HepG2 (cell line): ENCODE results near the gene TTYH1. TPM values are rescaled to one million over a fixed set of nuclear protein-coding genes. Genes with fewer than 3 reads are reported as not detected.

ENCODE experiments used
- HOXA3 ChIP-seq: sonication (generic); formaldehyde crosslinking; IDR thresholded peaks from 2 replicates; pipeline ENCODE4 v1.5.0; 2020; ENCODE audit warnings: missing genetic modification reagents
- KAT8 ChIP-seq: IDR thresholded peaks from 2 replicates; pipeline ENCODE4 v1.6.1; 2016; ENCODE audit warnings: missing genetic modification reagents, missing compliant biosample characterization
- KLF11 ChIP-seq: IDR thresholded peaks from 2 replicates; pipeline ENCODE4 v1.6.1; 2016; ENCODE audit warnings: missing compliant biosample characterization
- NFIC ChIP-seq: IDR thresholded peaks from 2 replicates; pipeline ENCODE4 v1.6.1; 2012; ENCODE audit warnings: mild to moderate bottlenecking, low read length, inconsistent platforms
- SAP130 ChIP-seq: IDR thresholded peaks from 2 replicates; pipeline ENCODE4 v1.6.1; 2016; ENCODE audit warnings: low read depth
- SOX6 ChIP-seq, 2 experiments: fragments of 450-650 bp in 1 of 2; sonication (generic) in 1 of 2; formaldehyde crosslinking in 1 of 2; IDR thresholded peaks; 2 replicates each; pipeline versions ENCODE4 v1.4.0 to v1.6.1; 2017 to 2020; ENCODE audit warnings: antibody characterized with exemption in 1 of 2, mild to moderate bottlenecking in 1 of 2, missing genetic modification reagents in 1 of 2
- ZFY ChIP-seq: sonication (generic); formaldehyde crosslinking; IDR thresholded peaks from 2 replicates; pipeline ENCODE4 v1.4.0; 2020; ENCODE audit warnings: missing genetic modification reagents
- ZNF17 ChIP-seq: sonication (generic); formaldehyde crosslinking; IDR thresholded peaks from 2 replicates; pipeline ENCODE4 v1.5.0; 2020; ENCODE audit warnings: mild to moderate bottlenecking, missing genetic modification reagents
- polyA plus RNA-seq, 8 experiments: library from polyadenylated mRNA; depleted of rRNA in 3 of 8; stranded (reverse) in 7 of 8; unstranded in 1 of 8; fragments of >200 nt; fragmentation: Illumina TruSeq in 4 of 8; extraction: Trizol in 4 of 8; gene quantifications; 2 replicates each; pipeline versions ENCODE4 v1.2.1 to v1.2.3, GENCODE V29; 2011 to 2016; ENCODE audit warnings: low read depth in 4 of 8, missing spikeins in 1 of 8, mixed read lengths in 1 of 8; ENCODE audit not compliant: insufficient read depth in 1 of 8
- total RNA-seq, 5 experiments: library from RNA; depleted of rRNA; stranded (reverse); fragments of >200 nt; fragmentation: Illumina TruSeq; extraction: Trizol; gene quantifications; 2 replicates each; pipeline ENCODE4 v1.2.3, GENCODE V29; 2016; ENCODE audit warnings: low read depth in 1 of 5
- TF ChIP-seq, protein P1 (sequence below): sonication (generic); formaldehyde crosslinking; IDR thresholded peaks from 2 replicates; pipeline ENCODE4 v1.5.1; 2020; ENCODE audit warnings: missing genetic modification reagents, mild to moderate bottlenecking, borderline replicate concordance
- TF ChIP-seq, protein P2 (sequence below): sonication (generic); formaldehyde crosslinking; IDR thresholded peaks from 2 replicates; pipeline ENCODE4 v1.4.0; 2020; ENCODE audit warnings: mild to moderate bottlenecking, missing genetic modification reagents
- TF ChIP-seq, protein P3 (sequence below): sonication (generic); formaldehyde crosslinking; IDR thresholded peaks from 2 replicates; pipeline ENCODE4 v1.4.0; 2020; ENCODE audit warnings: mild to moderate bottlenecking, missing genetic modification reagents
- TF ChIP-seq, protein P4 (sequence below): sonication (generic); formaldehyde crosslinking; IDR thresholded peaks from 2 replicates; pipeline ENCODE4 v1.4.0; 2020; ENCODE audit warnings: missing genetic modification reagents
- TF ChIP-seq, protein P5 (sequence below): sonication (generic); formaldehyde crosslinking; IDR thresholded peaks from 2 replicates; pipeline ENCODE4 v1.4.0; 2020; ENCODE audit warnings: missing genetic modification reagents, mild to moderate bottlenecking, borderline replicate concordance
- TF ChIP-seq, protein P6 (sequence below): sonication (generic); formaldehyde crosslinking; IDR thresholded peaks from 2 replicates; pipeline ENCODE4 v1.5.0; 2020; ENCODE audit warnings: mild to moderate bottlenecking, missing genetic modification reagents

The TTYH1 gene
- total and polyA plus RNA-seq, 2 of the 13 experiments (the other 11 are each of a cell fraction or from before 2014, with no cell fraction given), result 6.9 to 19.9 TPM

DNA sequence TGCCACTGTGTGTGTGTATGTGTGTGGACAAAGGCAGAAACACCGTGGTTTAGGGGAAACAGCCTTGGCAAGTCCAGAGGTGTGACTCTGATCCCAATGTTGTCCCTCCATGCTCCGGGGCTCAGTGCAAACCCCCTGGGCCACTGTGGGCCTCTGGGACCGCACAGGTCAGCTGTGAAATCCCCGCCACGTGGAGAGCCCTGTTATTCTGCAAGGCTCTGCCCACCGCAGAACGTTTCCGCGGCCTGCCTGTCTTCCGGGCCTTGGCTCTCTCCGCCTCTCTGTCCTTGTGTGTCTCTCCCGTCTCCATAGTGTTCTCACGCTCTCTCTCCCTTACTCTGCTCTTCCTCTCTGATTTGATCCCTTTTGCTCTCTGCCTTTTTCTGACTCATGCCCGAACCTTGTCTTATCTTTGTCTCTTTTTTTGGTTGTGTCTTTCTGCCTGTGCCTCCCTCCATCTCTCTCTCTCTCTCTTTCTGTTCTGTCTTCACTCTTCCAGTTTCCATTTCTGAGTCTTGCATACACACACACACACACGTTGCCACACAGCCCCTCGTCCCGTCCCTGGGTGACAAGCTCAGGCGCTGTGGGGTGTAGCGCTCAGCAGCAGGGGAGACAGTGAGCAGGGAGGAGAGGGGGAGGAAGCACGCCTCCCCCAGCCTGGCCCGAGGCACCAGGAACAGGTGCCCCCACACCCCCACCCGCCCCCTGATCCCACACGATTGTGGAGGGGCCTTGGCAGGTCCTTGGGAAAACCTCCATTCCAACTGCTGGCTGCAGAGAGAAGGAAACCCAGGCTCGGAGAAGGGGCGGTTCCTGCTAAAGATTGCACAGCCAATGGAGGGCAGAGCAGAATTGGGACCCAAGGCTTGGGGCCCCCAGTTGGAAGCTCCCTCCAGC is 3.0 kb downstream of the TTYH1 start (continued):
- TF ChIP-seq, protein P1, sequence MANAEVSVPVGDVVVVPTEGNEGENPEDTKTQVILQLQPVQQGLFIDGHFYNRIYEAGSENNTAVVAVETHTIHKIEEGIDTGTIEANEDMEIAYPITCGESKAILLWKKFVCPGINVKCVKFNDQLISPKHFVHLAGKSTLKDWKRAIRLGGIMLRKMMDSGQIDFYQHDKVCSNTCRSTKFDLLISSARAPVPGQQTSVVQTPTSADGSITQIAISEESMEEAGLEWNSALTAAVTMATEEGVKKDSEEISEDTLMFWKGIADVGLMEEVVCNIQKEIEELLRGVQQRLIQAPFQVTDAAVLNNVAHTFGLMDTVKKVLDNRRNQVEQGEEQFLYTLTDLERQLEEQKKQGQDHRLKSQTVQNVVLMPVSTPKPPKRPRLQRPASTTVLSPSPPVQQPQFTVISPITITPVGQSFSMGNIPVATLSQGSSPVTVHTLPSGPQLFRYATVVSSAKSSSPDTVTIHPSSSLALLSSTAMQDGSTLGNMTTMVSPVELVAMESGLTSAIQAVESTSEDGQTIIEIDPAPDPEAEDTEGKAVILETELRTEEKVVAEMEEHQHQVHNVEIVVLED (CRISPR knock-in tag), result no peak
- TF ChIP-seq, protein P2, sequence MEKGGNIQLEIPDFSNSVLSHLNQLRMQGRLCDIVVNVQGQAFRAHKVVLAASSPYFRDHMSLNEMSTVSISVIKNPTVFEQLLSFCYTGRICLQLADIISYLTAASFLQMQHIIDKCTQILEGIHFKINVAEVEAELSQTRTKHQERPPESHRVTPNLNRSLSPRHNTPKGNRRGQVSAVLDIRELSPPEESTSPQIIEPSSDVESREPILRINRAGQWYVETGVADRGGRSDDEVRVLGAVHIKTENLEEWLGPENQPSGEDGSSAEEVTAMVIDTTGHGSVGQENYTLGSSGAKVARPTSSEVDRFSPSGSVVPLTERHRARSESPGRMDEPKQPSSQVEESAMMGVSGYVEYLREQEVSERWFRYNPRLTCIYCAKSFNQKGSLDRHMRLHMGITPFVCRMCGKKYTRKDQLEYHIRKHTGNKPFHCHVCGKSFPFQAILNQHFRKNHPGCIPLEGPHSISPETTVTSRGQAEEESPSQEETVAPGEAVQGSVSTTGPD (CRISPR knock-in tag), result no peak
- TF ChIP-seq KAT8 (CRISPR knock-in tag), result 0 out of 2 replicates have a peak, but pooled peaks have one; percentile 15
- TF ChIP-seq, protein P3, sequence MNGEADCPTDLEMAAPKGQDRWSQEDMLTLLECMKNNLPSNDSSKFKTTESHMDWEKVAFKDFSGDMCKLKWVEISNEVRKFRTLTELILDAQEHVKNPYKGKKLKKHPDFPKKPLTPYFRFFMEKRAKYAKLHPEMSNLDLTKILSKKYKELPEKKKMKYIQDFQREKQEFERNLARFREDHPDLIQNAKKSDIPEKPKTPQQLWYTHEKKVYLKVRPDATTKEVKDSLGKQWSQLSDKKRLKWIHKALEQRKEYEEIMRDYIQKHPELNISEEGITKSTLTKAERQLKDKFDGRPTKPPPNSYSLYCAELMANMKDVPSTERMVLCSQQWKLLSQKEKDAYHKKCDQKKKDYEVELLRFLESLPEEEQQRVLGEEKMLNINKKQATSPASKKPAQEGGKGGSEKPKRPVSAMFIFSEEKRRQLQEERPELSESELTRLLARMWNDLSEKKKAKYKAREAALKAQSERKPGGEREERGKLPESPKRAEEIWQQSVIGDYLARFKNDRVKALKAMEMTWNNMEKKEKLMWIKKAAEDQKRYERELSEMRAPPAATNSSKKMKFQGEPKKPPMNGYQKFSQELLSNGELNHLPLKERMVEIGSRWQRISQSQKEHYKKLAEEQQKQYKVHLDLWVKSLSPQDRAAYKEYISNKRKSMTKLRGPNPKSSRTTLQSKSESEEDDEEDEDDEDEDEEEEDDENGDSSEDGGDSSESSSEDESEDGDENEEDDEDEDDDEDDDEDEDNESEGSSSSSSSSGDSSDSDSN (CRISPR knock-in tag), result 0 out of 2 replicates have a peak, but pooled peaks have one; percentile 20
- TF ChIP-seq, protein P4, sequence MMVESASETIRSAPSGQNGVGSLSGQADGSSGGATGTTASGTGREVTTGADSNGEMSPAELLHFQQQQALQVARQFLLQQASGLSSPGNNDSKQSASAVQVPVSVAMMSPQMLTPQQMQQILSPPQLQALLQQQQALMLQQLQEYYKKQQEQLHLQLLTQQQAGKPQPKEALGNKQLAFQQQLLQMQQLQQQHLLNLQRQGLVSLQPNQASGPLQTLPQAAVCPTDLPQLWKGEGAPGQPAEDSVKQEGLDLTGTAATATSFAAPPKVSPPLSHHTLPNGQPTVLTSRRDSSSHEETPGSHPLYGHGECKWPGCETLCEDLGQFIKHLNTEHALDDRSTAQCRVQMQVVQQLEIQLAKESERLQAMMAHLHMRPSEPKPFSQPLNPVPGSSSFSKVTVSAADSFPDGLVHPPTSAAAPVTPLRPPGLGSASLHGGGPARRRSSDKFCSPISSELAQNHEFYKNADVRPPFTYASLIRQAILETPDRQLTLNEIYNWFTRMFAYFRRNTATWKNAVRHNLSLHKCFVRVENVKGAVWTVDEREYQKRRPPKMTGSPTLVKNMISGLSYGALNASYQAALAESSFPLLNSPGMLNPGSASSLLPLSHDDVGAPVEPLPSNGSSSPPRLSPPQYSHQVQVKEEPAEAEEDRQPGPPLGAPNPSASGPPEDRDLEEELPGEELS (CRISPR knock-in tag), result peak; percentile 22; the same call in 1 of the 2 replicates
- TF ChIP-seq HOXA3, result peak; percentile 40
- peak; percentile 37; the same call in 1 of the 2 replicates for TF ChIP-seq SAP130 (CRISPR knock-in tag)
- TF ChIP-seq, protein P5, sequence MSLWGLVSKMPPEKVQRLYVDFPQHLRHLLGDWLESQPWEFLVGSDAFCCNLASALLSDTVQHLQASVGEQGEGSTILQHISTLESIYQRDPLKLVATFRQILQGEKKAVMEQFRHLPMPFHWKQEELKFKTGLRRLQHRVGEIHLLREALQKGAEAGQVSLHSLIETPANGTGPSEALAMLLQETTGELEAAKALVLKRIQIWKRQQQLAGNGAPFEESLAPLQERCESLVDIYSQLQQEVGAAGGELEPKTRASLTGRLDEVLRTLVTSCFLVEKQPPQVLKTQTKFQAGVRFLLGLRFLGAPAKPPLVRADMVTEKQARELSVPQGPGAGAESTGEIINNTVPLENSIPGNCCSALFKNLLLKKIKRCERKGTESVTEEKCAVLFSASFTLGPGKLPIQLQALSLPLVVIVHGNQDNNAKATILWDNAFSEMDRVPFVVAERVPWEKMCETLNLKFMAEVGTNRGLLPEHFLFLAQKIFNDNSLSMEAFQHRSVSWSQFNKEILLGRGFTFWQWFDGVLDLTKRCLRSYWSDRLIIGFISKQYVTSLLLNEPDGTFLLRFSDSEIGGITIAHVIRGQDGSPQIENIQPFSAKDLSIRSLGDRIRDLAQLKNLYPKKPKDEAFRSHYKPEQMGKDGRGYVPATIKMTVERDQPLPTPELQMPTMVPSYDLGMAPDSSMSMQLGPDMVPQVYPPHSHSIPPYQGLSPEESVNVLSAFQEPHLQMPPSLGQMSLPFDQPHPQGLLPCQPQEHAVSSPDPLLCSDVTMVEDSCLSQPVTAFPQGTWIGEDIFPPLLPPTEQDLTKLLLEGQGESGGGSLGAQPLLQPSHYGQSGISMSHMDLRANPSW, result no peak
- peak; percentile 59; the same call in 1 of the 2 replicates for TF ChIP-seq ZFY (CRISPR knock-in tag)
- no peak for TF ChIP-seq ZNF17
- TF ChIP-seq NFIC, result no peak
- 0 out of 2 replicates have a peak, but pooled peaks have one; percentile 33 for TF ChIP-seq KLF11 (CRISPR knock-in tag)
- TF ChIP-seq, protein P6, sequence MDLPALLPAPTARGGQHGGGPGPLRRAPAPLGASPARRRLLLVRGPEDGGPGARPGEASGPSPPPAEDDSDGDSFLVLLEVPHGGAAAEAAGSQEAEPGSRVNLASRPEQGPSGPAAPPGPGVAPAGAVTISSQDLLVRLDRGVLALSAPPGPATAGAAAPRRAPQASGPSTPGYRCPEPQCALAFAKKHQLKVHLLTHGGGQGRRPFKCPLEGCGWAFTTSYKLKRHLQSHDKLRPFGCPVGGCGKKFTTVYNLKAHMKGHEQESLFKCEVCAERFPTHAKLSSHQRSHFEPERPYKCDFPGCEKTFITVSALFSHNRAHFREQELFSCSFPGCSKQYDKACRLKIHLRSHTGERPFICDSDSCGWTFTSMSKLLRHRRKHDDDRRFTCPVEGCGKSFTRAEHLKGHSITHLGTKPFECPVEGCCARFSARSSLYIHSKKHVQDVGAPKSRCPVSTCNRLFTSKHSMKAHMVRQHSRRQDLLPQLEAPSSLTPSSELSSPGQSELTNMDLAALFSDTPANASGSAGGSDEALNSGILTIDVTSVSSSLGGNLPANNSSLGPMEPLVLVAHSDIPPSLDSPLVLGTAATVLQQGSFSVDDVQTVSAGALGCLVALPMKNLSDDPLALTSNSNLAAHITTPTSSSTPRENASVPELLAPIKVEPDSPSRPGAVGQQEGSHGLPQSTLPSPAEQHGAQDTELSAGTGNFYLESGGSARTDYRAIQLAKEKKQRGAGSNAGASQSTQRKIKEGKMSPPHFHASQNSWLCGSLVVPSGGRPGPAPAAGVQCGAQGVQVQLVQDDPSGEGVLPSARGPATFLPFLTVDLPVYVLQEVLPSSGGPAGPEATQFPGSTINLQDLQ, result 0 out of 2 replicates have a peak, but pooled peaks have one; percentile 28
- no peak for TF ChIP-seq SOX6 (IDR thresholded peaks at IDR 0.05)
- 0 out of 2 replicates have a peak, but pooled peaks have one; percentile 16 for TF ChIP-seq SOX6 (CRISPR knock-in tag; IDR thresholded peaks at IDR 0.05)
